Chondrocyte (in vitro differentiated cells): Measurements from ENCODE around the gene WNK2. TPM values are rescaled to one million over a fixed set of nuclear protein-coding genes. Genes with fewer than 3 reads are reported as not detected.

Experiments
- DNase-seq: peaks from one replicate; pipeline ENCODE4 v3.0.0; 2021; ENCODE audit warnings: mixed read lengths, low spot score
- H3K27ac Mint-ChIP-seq: one replicate; pipeline ENCODE4 v1.8.0; 2021; ENCODE audit warnings: mild to moderate bottlenecking, moderate library complexity, mixed read lengths; ENCODE audit not compliant: unreplicated experiment
- H3K27me3 Mint-ChIP-seq: 2 replicates; pipeline ENCODE4 v1.8.0; 2021; ENCODE audit warnings: low read depth, mixed read lengths
- H3K36me3 Mint-ChIP-seq: 2 replicates; pipeline ENCODE4 v1.8.0; 2021; ENCODE audit warnings: low read depth, mixed read lengths
- H3K4me1 Mint-ChIP-seq: 2 replicates; pipeline ENCODE4 v1.8.0; 2021; ENCODE audit warnings: low read depth, mild to moderate bottlenecking, mixed read lengths
- H3K4me3 Mint-ChIP-seq: one replicate; pipeline ENCODE4 v1.8.0; 2021; ENCODE audit warnings: mild to moderate bottlenecking, moderate library complexity, mixed read lengths; ENCODE audit not compliant: unreplicated experiment
- H3K9me3 Mint-ChIP-seq: 2 replicates; pipeline ENCODE4 v1.8.0; 2021; ENCODE audit warnings: low read depth, mixed read lengths
- CTCF ChIP-seq: fragments of 200-600 bp; sonication (generic); IDR thresholded peaks from 2 replicates; pipeline ENCODE4 v1.5.0; 2021; ENCODE audit warnings: antibody characterized with exemption, mild to moderate bottlenecking, moderate library complexity
- total RNA-seq: library from RNA; stranded (reverse); gene quantifications from 3 replicates; pipeline ENCODE4 v1.2.1, GENCODE V29; 2021

Gene WNK2
- total RNA-seq, 1 donor from 2014 or later: 2.3 TPM

GRCh38 chr9:93209576-93210323 lies 25.8 kb downstream of the WNK2 start:
- peak; percentile 77 for DNase-seq
- H3K36me3 Mint-ChIP-seq: no peaks in the 10 kb centered on the region
- H3K4me3 Mint-ChIP-seq: no peak overlapping the region
- H3K4me1 Mint-ChIP-seq: peaks cover 39% of the 10 kb centered on the region
- peaks cover 4% of the 10 kb centered on the region for H3K27me3 Mint-ChIP-seq
- no peak for TF ChIP-seq CTCF
- no peaks in the 10 kb centered on the region for H3K9me3 Mint-ChIP-seq
- H3K27ac Mint-ChIP-seq: no peak overlapping the region

DNA sequence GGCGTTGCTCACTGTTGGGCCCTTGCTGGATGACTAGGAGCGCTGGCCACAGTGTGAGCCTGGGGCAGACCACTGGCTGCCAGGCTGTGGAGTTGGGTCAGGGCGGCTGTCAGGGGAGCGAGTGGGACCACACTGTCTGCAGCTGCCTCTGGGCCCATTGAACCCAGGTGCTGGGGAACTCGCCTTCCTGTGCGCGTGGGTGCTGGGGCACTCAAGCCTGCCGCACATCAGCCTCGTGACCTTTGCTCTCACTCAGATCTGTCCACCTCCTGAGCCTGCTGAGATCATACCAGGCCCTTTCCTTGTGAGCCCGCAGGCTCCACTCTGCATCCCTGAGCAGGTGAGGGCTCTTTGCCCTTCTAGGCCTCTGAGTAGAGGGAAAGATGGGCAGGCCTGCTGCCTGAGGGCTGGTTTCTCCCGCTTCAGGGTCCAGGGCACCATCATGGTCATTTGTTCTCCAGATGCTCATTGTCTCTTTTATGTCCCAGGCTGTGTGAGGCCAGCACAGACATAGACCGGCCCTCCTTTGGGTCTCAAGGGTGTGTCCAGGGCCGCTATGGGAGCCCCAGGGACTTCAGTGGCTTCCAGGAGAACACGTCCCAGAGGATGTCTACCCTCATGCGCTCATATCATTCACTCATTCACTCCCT lies 26.5 kb downstream of the WNK2 start:
- no peak for TF ChIP-seq CTCF
- Mint-ChIP-seq H3K4me1 (peaks cover 33% of the 10 kb centered on the region), H3K9me3 (peaks cover 2% of the 10 kb centered on the region), H3K36me3 (peaks cover 2% of the 10 kb centered on the region), H3K27ac (no peak overlapping the region), H3K27me3 (peaks cover 4% of the 10 kb centered on the region), H3K4me3 (no peak overlapping the region)
- peak; percentile 68 for DNase-seq

DNA sequence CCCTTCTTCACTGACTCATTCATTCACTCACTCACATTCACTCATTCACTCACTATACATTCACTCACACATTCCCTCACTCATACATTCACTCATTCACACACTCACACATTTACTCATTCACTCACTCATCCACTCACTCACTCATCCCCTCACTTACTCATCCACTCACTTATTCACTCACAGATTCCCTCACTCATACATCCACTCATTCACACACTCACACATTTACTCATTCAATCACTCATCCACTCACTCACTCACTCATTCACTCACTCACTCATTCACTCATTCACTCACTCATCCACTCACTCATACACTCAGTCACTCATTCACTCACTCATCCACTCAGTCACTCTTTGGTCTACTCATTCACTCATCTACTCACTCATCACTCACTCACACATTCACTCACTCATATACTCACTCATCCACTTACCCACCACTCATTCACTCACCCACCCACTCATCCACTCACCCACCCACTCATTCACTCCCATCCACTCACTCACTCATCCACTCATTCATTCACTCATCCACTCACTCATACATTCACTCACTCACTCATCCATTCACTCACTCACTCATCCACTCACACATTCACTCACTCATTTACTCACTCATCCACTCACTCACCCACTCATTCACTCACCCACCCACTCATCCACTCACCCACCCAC lies 27.2 kb downstream of the WNK2 start:
- Mint-ChIP-seq H3K4me3 (no peak overlapping the region), H3K27ac (no peak overlapping the region), H3K4me1 (peaks cover 27% of the 10 kb centered on the region)

DNA sequence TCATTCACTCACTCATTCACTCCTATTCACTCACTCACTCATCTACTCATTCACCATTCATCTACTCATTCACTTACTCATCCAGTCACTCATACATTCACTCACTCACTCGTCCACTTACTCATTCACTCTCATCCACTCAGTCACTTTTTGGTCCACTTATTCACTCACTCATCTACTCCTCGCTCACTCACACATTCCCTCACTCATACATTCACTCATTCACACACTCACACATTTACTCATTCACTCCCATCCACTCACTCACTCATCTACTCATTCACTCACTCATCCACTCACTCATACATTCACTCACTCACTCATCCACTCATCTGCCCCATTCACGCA lies 27.7 kb downstream of the WNK2 start:
- Mint-ChIP-seq H3K27me3 (peaks cover 4% of the 10 kb centered on the region), H3K4me3 (no peak overlapping the region), H3K9me3 (peaks cover 9% of the 10 kb centered on the region), H3K36me3 (peaks cover 4% of the 10 kb centered on the region), H3K4me1 (peaks cover 22% of the 10 kb centered on the region), H3K27ac (no peak overlapping the region)
- no peak for TF ChIP-seq CTCF
- no peak for DNase-seq

More for the DNA sequence above, 27.2 kb downstream of the WNK2 start:
- H3K27me3 Mint-ChIP-seq: peaks cover 4% of the 10 kb centered on the region
- peak; percentile 1 for DNase-seq
- TF ChIP-seq CTCF: no peak
- peaks cover 9% of the 10 kb centered on the region for H3K9me3 Mint-ChIP-seq
- peaks cover 4% of the 10 kb centered on the region for H3K36me3 Mint-ChIP-seq

- DNase-seq: no peak
- TF ChIP-seq CTCF: no peak
- Mint-ChIP-seq H3K4me3 (no peak overlapping the region), H3K4me1 (peaks cover 14% of the 10 kb centered on the region), H3K9me3 (peaks cover 9% of the 10 kb centered on the region), H3K36me3 (peaks cover 4% of the 10 kb centered on the region), H3K27me3 (peaks cover 4% of the 10 kb centered on the region), H3K27ac (no peak overlapping the region)
Observed at GRCh38 chr9:93212409-93212808, 28.5 kb downstream of the WNK2 start.
